SK-N-SH (cell line): ENCODE data around the gene SLC34A1. TPM values are rescaled to one million over a fixed set of nuclear protein-coding genes. Genes with fewer than 3 reads are reported as not detected.

Source experiments
- CTCF ChIA-PET: fragments of 300-600, 350-600 bp; formaldehyde crosslinking; extraction: SDS; loops from one replicate; lab custom pipeline; 2021; lab: Yijun Ruan, JAX
- POLR2A ChIA-PET: fragments of 350-600 bp; sonication (Branson Sonifier 250); formaldehyde crosslinking; extraction: SDS; loops from one replicate; lab custom pipeline; 2020; ENCODE audit warnings: antibody characterized with exemption, inconsistent platforms; lab: Yijun Ruan, JAX
- DNase-seq: peaks from one replicate; pipeline ENCODE4 v3.0.0; 2012
- H2AFZ ChIP-seq: fragments of 200-600 bp; sonication (generic); 2 replicates; pipeline ENCODE4 v1.8.1; 2016; ENCODE audit warnings: antibody characterized with exemption, mild to moderate bottlenecking, low read depth
- H3F3A ChIP-seq: fragments of 200-600 bp; sonication (generic); replicated peaks from 2 replicates; pipeline ENCODE3; 2016; ENCODE audit warnings: antibody characterized with exemption, mild to moderate bottlenecking; ENCODE audit not compliant: insufficient read depth
- H3K27ac ChIP-seq, 2 experiments: fragments of 200-500 bp in 1 of 2; fragments of 200-600 bp in 1 of 2; sonication (Bioruptor generic) in 1 of 2; sonication (generic), shearing (Covaris generic) in 1 of 2; 2 replicates each; pipeline versions ENCODE4 v1.5.1 to v1.6.1; 2014 to 2016; ENCODE audit warnings: low read depth in 2 of 2, inconsistent platforms in 1 of 2, low read length in 1 of 2, mild to moderate bottlenecking in 1 of 2, mixed read lengths in 1 of 2
- H3K27me3 ChIP-seq: fragments of 200-600 bp; sonication (generic), shearing (Covaris generic); 2 replicates; pipeline ENCODE4 v1.6.1; 2016; ENCODE audit warnings: mixed run types; ENCODE audit not compliant: insufficient read depth
- H3K36me3 ChIP-seq, 2 experiments: fragments of 200-500 bp in 1 of 2; fragments of 200-600 bp in 1 of 2; sonication (Bioruptor generic) in 1 of 2; sonication (generic) in 1 of 2; replicated peaks in 1 of 2; 2 replicates each; pipeline versions ENCODE3 to v1.5.1; 2014 to 2016; ENCODE audit warnings: low read length in 1 of 2, mild to moderate bottlenecking in 1 of 2; ENCODE audit not compliant: insufficient read depth in 2 of 2, control insufficient read depth in 1 of 2
- H3K4me1 ChIP-seq, 2 experiments: fragments of 200-500 bp in 1 of 2; fragments of 200-600 bp in 1 of 2; sonication (Bioruptor generic) in 1 of 2; sonication (generic), shearing (Covaris generic) in 1 of 2; 2 replicates each; pipeline versions ENCODE4 v1.5.1 to v1.6.1; 2014 to 2016; ENCODE audit warnings: low read depth in 1 of 2, low read length in 1 of 2, mixed run types in 1 of 2; ENCODE audit not compliant: insufficient read depth in 2 of 2, control insufficient read depth in 1 of 2
- H3K4me2 ChIP-seq: fragments of 200-600 bp; sonication (generic), shearing (Covaris generic); 2 replicates; pipeline ENCODE4 v1.6.1; 2017; ENCODE audit warnings: mixed run types
- H3K4me3 ChIP-seq, 2 experiments: fragments of 200-500 bp in 1 of 2; fragments of 200-600 bp in 1 of 2; sonication (Bioruptor generic) in 1 of 2; sonication (generic), shearing (Covaris generic) in 1 of 2; 2 replicates each; pipeline versions ENCODE4 v1.5.1 to v1.8.1; 2014 to 2016; ENCODE audit warnings: low read depth in 2 of 2, inconsistent platforms in 1 of 2, low read length in 1 of 2, mild to moderate bottlenecking in 1 of 2, mixed read lengths in 1 of 2, moderate library complexity in 1 of 2
- H3K79me2 ChIP-seq: fragments of 200-600 bp; sonication (generic); 2 replicates; pipeline ENCODE4 v1.8.1; 2017; ENCODE audit warnings: mild to moderate bottlenecking; ENCODE audit not compliant: insufficient read depth
- H3K9ac ChIP-seq: fragments of 200-600 bp; sonication (generic); 2 replicates; pipeline ENCODE4 v1.6.1; 2017; ENCODE audit warnings: mixed run types
- H3K9me2 ChIP-seq: fragments of 200-600 bp; sonication (generic); 2 replicates; pipeline ENCODE4 v1.6.1; 2017; ENCODE audit warnings: mixed run types
- H3K9me3 ChIP-seq: fragments of 200-600 bp; sonication (generic); 2 replicates; pipeline ENCODE4 v1.6.1; 2017; ENCODE audit warnings: mixed run types, mild to moderate bottlenecking, moderate library complexity
- H4K20me1 ChIP-seq: fragments of 200-600 bp; sonication (generic); 2 replicates; pipeline ENCODE4 v1.6.1; 2017; ENCODE audit warnings: mild to moderate bottlenecking, mixed run types; ENCODE audit not compliant: insufficient read depth
- CHD2 ChIP-seq: fragments of 150-350 bp; IDR thresholded peaks from 2 replicates; pipeline ENCODE4 v1.6.1; 2018; ENCODE audit warnings: low read length; ENCODE audit not compliant: partially characterized antibody
- EP300 ChIP-seq, 2 experiments: IDR thresholded peaks; 2 replicates each; pipeline versions ENCODE4 v1.4.0 to v1.6.1; 2012; ENCODE audit warnings: borderline replicate concordance in 1 of 2, low read depth in 1 of 2, low read length in 1 of 2
- FOSL2 ChIP-seq: IDR thresholded peaks from 2 replicates; pipeline ENCODE4 v1.4.0; 2012; ENCODE audit warnings: low read depth, mild to moderate bottlenecking, moderate library complexity, borderline replicate concordance
- FOXJ3 ChIP-seq: sonication (generic); formaldehyde crosslinking; IDR thresholded peaks from 2 replicates; pipeline ENCODE4 v1.5.1; 2020; ENCODE audit warnings: mild to moderate bottlenecking, missing genetic modification reagents
- FOXM1 ChIP-seq: IDR thresholded peaks from 2 replicates; pipeline ENCODE4 v1.4.0; 2012; ENCODE audit warnings: low read depth, mild to moderate bottlenecking
- GABPA ChIP-seq: IDR thresholded peaks from 2 replicates; pipeline ENCODE4 v1.4.0; 2012; ENCODE audit warnings: low read depth, mild to moderate bottlenecking
- GATA2 ChIP-seq: sonication (generic); formaldehyde crosslinking; IDR thresholded peaks from 2 replicates; pipeline ENCODE4 v1.5.0; 2020; ENCODE audit warnings: mild to moderate bottlenecking, missing genetic modification reagents
- MAX ChIP-seq: IDR thresholded peaks from 2 replicates; pipeline ENCODE4 v1.4.0; 2012; ENCODE audit warnings: low read depth
- MXI1 ChIP-seq: IDR thresholded peaks from 2 replicates; pipeline ENCODE4 v1.6.1; 2012; ENCODE audit warnings: mild to moderate bottlenecking, low read depth, low read length, improper control_type of control experiment
- NRF1 ChIP-seq: IDR thresholded peaks from 2 replicates; pipeline ENCODE4 v1.6.1; 2012; ENCODE audit warnings: low read depth, mild to moderate bottlenecking, low read length
- POLR2AphosphoS5 ChIP-seq: IDR thresholded peaks from 2 replicates; pipeline ENCODE4 v1.6.1; 2012; ENCODE audit warnings: low read depth, low read length
- RAD21 ChIP-seq: IDR thresholded peaks from 2 replicates; pipeline ENCODE4 v1.6.1; 2012; ENCODE audit warnings: mild to moderate bottlenecking, low read length
- RCOR1 ChIP-seq: fragments of 150-350 bp; IDR thresholded peaks from 2 replicates; pipeline ENCODE4 v1.6.1; 2017; ENCODE audit warnings: antibody characterized with exemption, low read length
- RFX5 ChIP-seq: IDR thresholded peaks from 2 replicates; pipeline ENCODE4 v1.6.1; 2012; ENCODE audit warnings: mild to moderate bottlenecking, improper control_type of control experiment, low read length
- SIN3A ChIP-seq: IDR thresholded peaks from 2 replicates; pipeline ENCODE4 v1.6.1; 2012; ENCODE audit warnings: low read depth, mild to moderate bottlenecking, low read length, moderate library complexity, borderline replicate concordance
- TAF1 ChIP-seq: IDR thresholded peaks from 2 replicates; pipeline ENCODE4 v1.6.1; 2012; ENCODE audit warnings: low read depth, mild to moderate bottlenecking, low read length, moderate library complexity, borderline replicate concordance
- USF2 ChIP-seq: fragments of 150-350 bp; IDR thresholded peaks from 2 replicates; pipeline ENCODE4 v1.6.1; 2017; ENCODE audit warnings: antibody characterized with exemption, low read length, low read depth, borderline replicate concordance
- YY1 ChIP-seq: IDR thresholded peaks from 2 replicates; pipeline ENCODE4 v1.4.0; 2012; ENCODE audit warnings: low read depth, mild to moderate bottlenecking
- ZBTB33 ChIP-seq: IDR thresholded peaks from 2 replicates; pipeline ENCODE4 v1.4.0; 2012; ENCODE audit warnings: low read depth, borderline replicate concordance
- WGBS: methylation state at CpG from one replicate; pipeline ENCODE4 v1.1.6; 2017; ENCODE audit warnings: low lambda C conversion rate; 5-methylcytosine and 5-hydroxymethylcytosine counted together
- polyA plus RNA-seq, 3 experiments: library from polyadenylated mRNA; depleted of rRNA; stranded (reverse); fragments of >200 nt; gene quantifications; 2 replicates each; pipeline ENCODE4 v1.2.3, GENCODE V29; 2012
- TF ChIP-seq, protein P1 (sequence below): fragments of 200-600 bp; sonication (generic); IDR thresholded peaks from 2 replicates; pipeline ENCODE4 v1.6.1; 2017; ENCODE audit warnings: antibody characterized with exemption, mild to moderate bottlenecking, moderate library complexity

The SLC34A1 gene
- polyA plus RNA-seq, 1 of the 3 experiments (the other 2 are of a cell fraction): 0.03 TPM

GRCh38 chr5:177363565-177363964 is 20.7 kb upstream of the SLC34A1 start:
- Histone ChIP-seq H3K27ac (no peak overlapping the region), H3K27me3 (no peaks in the 10 kb centered on the region), H3K36me3 (no peaks in the 10 kb centered on the region), H3F3A (peaks cover 9% of the 10 kb centered on the region), H2AFZ (0 out of 2 replicates have a peak overlapping the region, but pooled peaks have one; percentile 51), H3K4me1 (peaks cover 11 to 36% of the 10 kb centered on the region in 2 experiments), H3K4me2 (peak overlapping the region; percentile 75), H4K20me1 (no peaks in the 10 kb centered on the region), H3K79me2 (no peaks in the 10 kb centered on the region), H3K9me2 (no peaks in the 10 kb centered on the region), H3K4me3 (peak overlapping the region; percentile 33 to 52), H3K9ac (no peak overlapping the region), H3K9me3 (no peaks in the 10 kb centered on the region)
- CTCF ChIA-PET: interaction anchor here (1.0 to 1.5 kb wide), 3 partner anchors 11 to 251 kb away, joined by 3 to 6 read pairs (median 4); partner anchors contain the start of gene LMAN2
- POLR2A ChIA-PET: no interaction called here
- 34% methylated on average over 10 of the region's 10 CpGs for WGBS
- no peak for DNase-seq
- TF ChIP-seq FOSL2: no peak
- TF ChIP-seq RCOR1: peak; percentile 39; the same call in 1 of the 2 replicates
- TF ChIP-seq, all 33 proteins: peak for 1

DNA sequence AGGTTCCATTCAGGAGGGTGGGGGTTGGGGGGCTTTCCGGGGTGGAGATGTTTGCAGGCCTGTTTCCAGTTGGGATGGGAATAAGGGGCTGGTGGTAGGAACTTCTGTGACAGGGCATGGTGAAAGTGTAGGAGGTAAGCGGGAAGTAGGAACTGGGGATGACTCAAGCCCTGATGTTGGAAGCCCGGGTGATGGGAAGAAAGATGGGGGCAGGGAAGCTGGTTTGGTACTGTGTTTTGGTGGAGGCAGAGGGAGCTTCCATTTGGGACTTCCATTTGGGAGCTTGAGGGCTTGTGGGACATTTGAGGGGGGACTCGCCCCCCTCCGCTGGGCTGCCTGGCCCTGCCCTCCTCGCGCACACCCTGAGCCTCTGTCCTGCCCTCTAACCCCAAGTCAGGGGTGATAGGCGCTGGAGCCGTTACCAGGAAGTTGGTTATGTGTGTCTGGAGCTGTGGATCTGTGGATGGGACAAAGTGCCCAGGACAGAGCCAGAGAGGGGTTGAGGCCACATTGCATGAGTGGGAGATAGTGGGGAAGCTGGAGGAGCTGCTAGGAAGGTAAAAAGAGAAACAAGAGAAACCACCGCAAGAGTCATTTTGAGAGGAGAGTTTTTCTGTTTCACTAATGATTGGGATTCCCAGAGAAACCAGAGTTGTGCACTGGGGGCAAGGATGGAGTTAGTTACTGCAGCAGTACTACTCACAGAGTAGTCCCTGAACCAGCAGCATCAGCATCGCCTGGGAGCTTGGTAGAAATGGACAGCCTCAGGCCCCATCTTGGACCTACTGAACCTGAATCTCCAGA is 19.9 kb upstream of the SLC34A1 start:
- 82% methylated on average over 11 of the region's 11 CpGs for WGBS
- no peak overlapping the region for H3K27ac ChIP-seq
- CTCF ChIA-PET: interaction anchor here (0.8 to 1.5 kb wide), 4 partner anchors 12 to 252 kb away, joined by 3 to 6 read pairs (median 4); partner anchors contain the start of gene LMAN2

More for the DNA sequence above, 19.9 kb upstream of the SLC34A1 start:
- no peaks in the 10 kb centered on the region for H3K79me2 ChIP-seq
- no peaks in the 10 kb centered on the region for H3K9me3 ChIP-seq
- no peak for DNase-seq
- H3K4me1 ChIP-seq: peaks cover 11 to 38% of the 10 kb centered on the region in 2 experiments
- H3K4me3 ChIP-seq: no peak overlapping the region
- H3F3A ChIP-seq: peaks cover 15% of the 10 kb centered on the region
- H4K20me1 ChIP-seq: no peaks in the 10 kb centered on the region
- no peak for TF ChIP-seq GATA2
- no peak for TF ChIP-seq ZBTB33
- TF ChIP-seq FOSL2: no peak
- no peak for TF ChIP-seq YY1
- TF ChIP-seq, protein P1, sequence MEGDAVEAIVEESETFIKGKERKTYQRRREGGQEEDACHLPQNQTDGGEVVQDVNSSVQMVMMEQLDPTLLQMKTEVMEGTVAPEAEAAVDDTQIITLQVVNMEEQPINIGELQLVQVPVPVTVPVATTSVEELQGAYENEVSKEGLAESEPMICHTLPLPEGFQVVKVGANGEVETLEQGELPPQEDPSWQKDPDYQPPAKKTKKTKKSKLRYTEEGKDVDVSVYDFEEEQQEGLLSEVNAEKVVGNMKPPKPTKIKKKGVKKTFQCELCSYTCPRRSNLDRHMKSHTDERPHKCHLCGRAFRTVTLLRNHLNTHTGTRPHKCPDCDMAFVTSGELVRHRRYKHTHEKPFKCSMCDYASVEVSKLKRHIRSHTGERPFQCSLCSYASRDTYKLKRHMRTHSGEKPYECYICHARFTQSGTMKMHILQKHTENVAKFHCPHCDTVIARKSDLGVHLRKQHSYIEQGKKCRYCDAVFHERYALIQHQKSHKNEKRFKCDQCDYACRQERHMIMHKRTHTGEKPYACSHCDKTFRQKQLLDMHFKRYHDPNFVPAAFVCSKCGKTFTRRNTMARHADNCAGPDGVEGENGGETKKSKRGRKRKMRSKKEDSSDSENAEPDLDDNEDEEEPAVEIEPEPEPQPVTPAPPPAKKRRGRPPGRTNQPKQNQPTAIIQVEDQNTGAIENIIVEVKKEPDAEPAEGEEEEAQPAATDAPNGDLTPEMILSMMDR: no peak
- no peak for TF ChIP-seq MXI1
- no peak for TF ChIP-seq EP300 (IDR thresholded peaks at IDR 0.05; ENCODE audit: borderline replicate concordance in 1 of 2, low read depth in 1 of 2, low read length in 1 of 2)
- TF ChIP-seq POLR2AphosphoS5: no peak
- TF ChIP-seq RAD21: no peak
- no peak for TF ChIP-seq CHD2
- TF ChIP-seq NRF1: no peak
- no peak for TF ChIP-seq SIN3A
- no peak for TF ChIP-seq FOXM1
- no peak for TF ChIP-seq USF2
- TF ChIP-seq TAF1: no peak
- TF ChIP-seq GABPA: no peak
- no peak for TF ChIP-seq MAX
- TF ChIP-seq RFX5: no peak
- TF ChIP-seq FOXJ3: no peak
- H3K27me3 ChIP-seq: no peaks in the 10 kb centered on the region
- no peaks in the 10 kb centered on the region for H3K9me2 ChIP-seq
- H3K4me2 ChIP-seq: no peak overlapping the region
- 0 out of 2 replicates have a peak overlapping the region, but pooled peaks have one; percentile 16 for H2AFZ ChIP-seq
- no peak overlapping the region for H3K9ac ChIP-seq
- H3K36me3 ChIP-seq: no peaks in the 10 kb centered on the region
- POLR2A ChIA-PET: no interaction called here
